ENCODE data around the gene ZNF90.
"Not testable (repeated sequence)": the region's sequence is repeated elsewhere in the genome, so short reads cannot be mapped to it uniquely, and the experiment has no call there.

ZNF90 gene

GRCh38 chr19:20124879-20125278 lies 47.1 kb downstream of the ZNF90 start:
- TF ChIP-seq CTCF (IDR thresholded peaks at IDR 0.05; ENCODE audit: insufficient read depth, missing control alignments) = no peak
- DNase-seq (ENCODE audit: insufficient read length, low spot score) (no peak), FAIRE-seq (no peak)

GRCh38 chr19:20132933-20133332 lies 55.1 kb downstream of the ZNF90 start:
- not testable (repeated sequence) for FAIRE-seq; DNase-seq (ENCODE audit: insufficient read length, low spot score)

GRCh38 chr19:20137714-20138113 lies 59.9 kb downstream of the ZNF90 start:
- FAIRE-seq = not testable (repeated sequence)

GRCh38 chr19:20151617-20152145 lies 73.9 kb downstream of the ZNF90 start:
- FAIRE-seq (no peak), DNase-seq (ENCODE audit: insufficient read length, low spot score) (no peak)
- no peak for TF ChIP-seq CTCF (IDR thresholded peaks at IDR 0.05; ENCODE audit: insufficient read depth, missing control alignments)

More at GRCh38 chr19:20137714-20138113, 59.9 kb downstream of the ZNF90 start:
- DNase-seq (ENCODE audit: insufficient read length, low spot score) = not testable (repeated sequence)

GRCh38 chr19:20152506-20152905 lies 74.7 kb downstream of the ZNF90 start:
- DNase-seq (ENCODE audit: insufficient read length, low spot score); FAIRE-seq: not testable (repeated sequence)

- FAIRE-seq = no peak
- no peak for DNase-seq (ENCODE audit: insufficient read length, low spot score)
- no peak for TF ChIP-seq CTCF (IDR thresholded peaks at IDR 0.05; ENCODE audit: insufficient read depth, missing control alignments)
These were observed 75.5 kb downstream of the ZNF90 start for GRCh38 chr19:20153281-20153680.

- no peak for TF ChIP-seq CTCF (IDR thresholded peaks at IDR 0.05; ENCODE audit: insufficient read depth, missing control alignments)
- DNase-seq (ENCODE audit: insufficient read length, low spot score) = no peak
- FAIRE-seq = no peak
These were observed 76.8 kb downstream of the ZNF90 start for GRCh38 chr19:20154636-20155035.

- no peak for DNase-seq (ENCODE audit: insufficient read length, low spot score)
- no peak for TF ChIP-seq CTCF (IDR thresholded peaks at IDR 0.05; ENCODE audit: insufficient read depth, missing control alignments)
- FAIRE-seq = no peak
These were observed 85.0 kb downstream of the ZNF90 start for GRCh38 chr19:20162821-20163220.

GRCh38 chr19:20164456-20164855 lies 86.7 kb downstream of the ZNF90 start:
- no peak for TF ChIP-seq CTCF (IDR thresholded peaks at IDR 0.05; ENCODE audit: insufficient read depth, missing control alignments)
- DNase-seq (ENCODE audit: insufficient read length, low spot score) (no peak), FAIRE-seq (no peak)

Measured in D721Med (cell line).